ENCODE measurements around the gene C2orf68.

C2orf68 gene

DNA sequence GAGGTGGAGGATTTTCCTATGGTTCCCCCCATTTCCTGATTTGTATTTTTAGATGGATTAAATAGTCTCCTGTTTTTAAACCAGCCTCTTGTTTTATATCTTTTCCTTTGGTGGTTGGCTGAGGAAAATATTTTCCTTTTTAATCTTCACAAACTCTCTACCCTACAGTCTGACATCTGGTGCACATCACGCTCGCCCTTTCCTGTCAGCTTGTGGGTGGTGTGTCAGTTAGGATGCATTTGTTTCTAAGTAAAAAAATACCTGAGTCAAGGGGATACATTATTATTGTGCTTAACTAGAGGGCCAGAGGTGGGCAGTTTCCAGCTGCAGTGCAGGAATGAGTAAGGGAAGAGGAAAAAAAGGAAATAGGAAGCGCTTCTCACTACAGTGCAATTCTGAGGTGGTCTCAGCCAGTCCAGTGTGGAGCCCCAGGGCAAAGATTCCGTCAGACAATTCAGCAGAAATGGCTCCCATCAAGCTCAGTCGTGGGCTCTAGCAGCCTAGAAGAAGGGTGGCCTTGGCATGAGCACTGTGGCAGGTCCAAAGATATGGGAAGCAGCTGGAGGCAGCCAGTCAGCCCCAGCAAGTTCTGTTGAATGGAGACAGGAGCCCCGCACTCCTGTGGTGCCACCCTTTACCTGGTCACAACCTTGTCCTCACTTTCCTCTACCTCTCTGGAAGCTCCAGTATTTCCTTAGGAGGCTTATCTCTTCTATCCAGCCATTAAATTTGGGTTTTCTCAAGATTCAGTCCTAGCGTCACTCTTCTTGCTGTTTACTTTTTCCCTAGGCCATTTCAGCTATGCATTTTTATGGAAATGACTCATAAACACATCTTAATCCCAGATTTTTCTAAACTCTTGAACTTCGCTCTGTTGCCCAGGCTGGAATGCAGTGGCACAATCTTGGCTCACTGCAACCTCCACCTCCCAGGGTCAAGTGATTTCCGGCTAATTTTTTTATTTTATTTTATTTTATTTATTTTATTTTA lies 37.6 kb upstream of the C2orf68 start:
- ATAC-seq: peak; percentile 12; the same call in 2 of the 3 replicates
- TF ChIP-seq ARNTL (CRISPR knock-in tag; IDR thresholded peaks at IDR 0.05; ENCODE audit: borderline replicate concordance, low read depth) (no peak), SNAI2 (CRISPR knock-in tag; IDR thresholded peaks at IDR 0.05) (no peak), ZNF8 (CRISPR knock-in tag; IDR thresholded peaks at IDR 0.05) (no peak), ZFP3 (CRISPR knock-in tag; IDR thresholded peaks at IDR 0.05) (no peak), BACH2 (CRISPR knock-in tag; IDR thresholded peaks at IDR 0.05; ENCODE audit: borderline replicate concordance) (no peak), CSDC2 (CRISPR knock-in tag; IDR thresholded peaks at IDR 0.05) (no peak)
- TF ChIP-seq, protein P1, sequence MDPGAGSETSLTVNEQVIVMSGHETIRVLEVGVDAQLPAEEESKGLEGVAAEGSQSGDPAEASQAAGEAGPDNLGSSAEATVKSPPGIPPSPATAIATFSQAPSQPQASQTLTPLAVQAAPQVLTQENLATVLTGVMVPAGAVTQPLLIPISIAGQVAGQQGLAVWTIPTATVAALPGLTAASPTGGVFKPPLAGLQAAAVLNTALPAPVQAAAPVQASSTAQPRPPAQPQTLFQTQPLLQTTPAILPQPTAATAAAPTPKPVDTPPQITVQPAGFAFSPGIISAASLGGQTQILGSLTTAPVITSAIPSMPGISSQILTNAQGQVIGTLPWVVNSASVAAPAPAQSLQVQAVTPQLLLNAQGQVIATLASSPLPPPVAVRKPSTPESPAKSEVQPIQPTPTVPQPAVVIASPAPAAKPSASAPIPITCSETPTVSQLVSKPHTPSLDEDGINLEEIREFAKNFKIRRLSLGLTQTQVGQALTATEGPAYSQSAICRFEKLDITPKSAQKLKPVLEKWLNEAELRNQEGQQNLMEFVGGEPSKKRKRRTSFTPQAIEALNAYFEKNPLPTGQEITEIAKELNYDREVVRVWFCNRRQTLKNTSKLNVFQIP (CRISPR knock-in tag; IDR thresholded peaks at IDR 0.05; ENCODE audit: borderline replicate concordance, low read depth): no peak
- TF ChIP-seq, protein P2, sequence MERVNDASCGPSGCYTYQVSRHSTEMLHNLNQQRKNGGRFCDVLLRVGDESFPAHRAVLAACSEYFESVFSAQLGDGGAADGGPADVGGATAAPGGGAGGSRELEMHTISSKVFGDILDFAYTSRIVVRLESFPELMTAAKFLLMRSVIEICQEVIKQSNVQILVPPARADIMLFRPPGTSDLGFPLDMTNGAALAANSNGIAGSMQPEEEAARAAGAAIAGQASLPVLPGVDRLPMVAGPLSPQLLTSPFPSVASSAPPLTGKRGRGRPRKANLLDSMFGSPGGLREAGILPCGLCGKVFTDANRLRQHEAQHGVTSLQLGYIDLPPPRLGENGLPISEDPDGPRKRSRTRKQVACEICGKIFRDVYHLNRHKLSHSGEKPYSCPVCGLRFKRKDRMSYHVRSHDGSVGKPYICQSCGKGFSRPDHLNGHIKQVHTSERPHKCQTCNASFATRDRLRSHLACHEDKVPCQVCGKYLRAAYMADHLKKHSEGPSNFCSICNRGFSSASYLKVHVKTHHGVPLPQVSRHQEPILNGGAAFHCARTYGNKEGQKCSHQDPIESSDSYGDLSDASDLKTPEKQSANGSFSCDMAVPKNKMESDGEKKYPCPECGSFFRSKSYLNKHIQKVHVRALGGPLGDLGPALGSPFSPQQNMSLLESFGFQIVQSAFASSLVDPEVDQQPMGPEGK (CRISPR knock-in tag; IDR thresholded peaks at IDR 0.05; ENCODE audit: borderline replicate concordance): no peak
- TF ChIP-seq, protein P3, sequence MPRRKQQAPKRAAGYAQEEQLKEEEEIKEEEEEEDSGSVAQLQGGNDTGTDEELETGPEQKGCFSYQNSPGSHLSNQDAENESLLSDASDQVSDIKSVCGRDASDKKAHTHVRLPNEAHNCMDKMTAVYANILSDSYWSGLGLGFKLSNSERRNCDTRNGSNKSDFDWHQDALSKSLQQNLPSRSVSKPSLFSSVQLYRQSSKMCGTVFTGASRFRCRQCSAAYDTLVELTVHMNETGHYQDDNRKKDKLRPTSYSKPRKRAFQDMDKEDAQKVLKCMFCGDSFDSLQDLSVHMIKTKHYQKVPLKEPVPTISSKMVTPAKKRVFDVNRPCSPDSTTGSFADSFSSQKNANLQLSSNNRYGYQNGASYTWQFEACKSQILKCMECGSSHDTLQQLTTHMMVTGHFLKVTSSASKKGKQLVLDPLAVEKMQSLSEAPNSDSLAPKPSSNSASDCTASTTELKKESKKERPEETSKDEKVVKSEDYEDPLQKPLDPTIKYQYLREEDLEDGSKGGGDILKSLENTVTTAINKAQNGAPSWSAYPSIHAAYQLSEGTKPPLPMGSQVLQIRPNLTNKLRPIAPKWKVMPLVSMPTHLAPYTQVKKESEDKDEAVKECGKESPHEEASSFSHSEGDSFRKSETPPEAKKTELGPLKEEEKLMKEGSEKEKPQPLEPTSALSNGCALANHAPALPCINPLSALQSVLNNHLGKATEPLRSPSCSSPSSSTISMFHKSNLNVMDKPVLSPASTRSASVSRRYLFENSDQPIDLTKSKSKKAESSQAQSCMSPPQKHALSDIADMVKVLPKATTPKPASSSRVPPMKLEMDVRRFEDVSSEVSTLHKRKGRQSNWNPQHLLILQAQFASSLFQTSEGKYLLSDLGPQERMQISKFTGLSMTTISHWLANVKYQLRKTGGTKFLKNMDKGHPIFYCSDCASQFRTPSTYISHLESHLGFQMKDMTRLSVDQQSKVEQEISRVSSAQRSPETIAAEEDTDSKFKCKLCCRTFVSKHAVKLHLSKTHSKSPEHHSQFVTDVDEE (CRISPR knock-in tag; IDR thresholded peaks at IDR 0.05): no peak

DNA sequence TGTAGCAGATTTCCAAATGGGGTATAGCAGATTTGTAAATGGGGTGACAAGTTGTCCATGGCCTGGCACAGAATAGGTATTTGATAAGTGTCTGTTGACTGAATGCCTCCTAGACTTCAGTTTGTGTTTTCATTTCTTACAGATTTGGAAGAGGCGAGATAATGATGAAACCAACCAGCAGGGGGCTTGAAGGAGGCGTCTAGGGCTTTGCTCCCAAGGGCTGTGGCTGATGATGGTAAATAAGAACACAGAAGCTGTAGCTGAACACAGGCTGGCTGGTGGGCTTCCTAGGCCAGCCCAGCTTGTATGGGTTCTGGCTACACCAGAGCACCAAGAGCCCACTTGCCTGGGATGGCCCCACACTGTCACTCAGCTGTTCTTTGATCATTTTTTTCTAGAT lies 36.8 kb upstream of the C2orf68 start:
- peak; percentile 83 for ATAC-seq
- TF ChIP-seq BACH2 (CRISPR knock-in tag; IDR thresholded peaks at IDR 0.05; ENCODE audit: borderline replicate concordance) (no peak), ZNF565 (CRISPR knock-in tag; conservative IDR thresholded peaks at IDR 0.05; ENCODE audit: low read depth) (no peak), ZNF8 (CRISPR knock-in tag; IDR thresholded peaks at IDR 0.05) (no peak), ARNTL (CRISPR knock-in tag; IDR thresholded peaks at IDR 0.05; ENCODE audit: borderline replicate concordance, low read depth) (no peak), ESRRG (CRISPR knock-in tag; IDR thresholded peaks at IDR 0.05) (no peak), TOX (CRISPR knock-in tag; IDR thresholded peaks at IDR 0.05; ENCODE audit: borderline replicate concordance) (no peak)
- TF ChIP-seq, protein P2 (CRISPR knock-in tag; IDR thresholded peaks at IDR 0.05; ENCODE audit: borderline replicate concordance): no peak
- TF ChIP-seq, protein P4, sequence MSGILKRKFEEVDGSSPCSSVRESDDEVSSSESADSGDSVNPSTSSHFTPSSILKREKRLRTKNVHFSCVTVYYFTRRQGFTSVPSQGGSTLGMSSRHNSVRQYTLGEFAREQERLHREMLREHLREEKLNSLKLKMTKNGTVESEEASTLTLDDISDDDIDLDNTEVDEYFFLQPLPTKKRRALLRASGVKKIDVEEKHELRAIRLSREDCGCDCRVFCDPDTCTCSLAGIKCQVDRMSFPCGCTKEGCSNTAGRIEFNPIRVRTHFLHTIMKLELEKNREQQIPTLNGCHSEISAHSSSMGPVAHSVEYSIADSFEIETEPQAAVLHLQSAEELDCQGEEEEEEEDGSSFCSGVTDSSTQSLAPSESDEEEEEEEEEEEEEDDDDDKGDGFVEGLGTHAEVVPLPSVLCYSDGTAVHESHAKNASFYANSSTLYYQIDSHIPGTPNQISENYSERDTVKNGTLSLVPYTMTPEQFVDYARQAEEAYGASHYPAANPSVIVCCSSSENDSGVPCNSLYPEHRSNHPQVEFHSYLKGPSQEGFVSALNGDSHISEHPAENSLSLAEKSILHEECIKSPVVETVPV (CRISPR knock-in tag; IDR thresholded peaks at IDR 0.05): no peak

DNA sequence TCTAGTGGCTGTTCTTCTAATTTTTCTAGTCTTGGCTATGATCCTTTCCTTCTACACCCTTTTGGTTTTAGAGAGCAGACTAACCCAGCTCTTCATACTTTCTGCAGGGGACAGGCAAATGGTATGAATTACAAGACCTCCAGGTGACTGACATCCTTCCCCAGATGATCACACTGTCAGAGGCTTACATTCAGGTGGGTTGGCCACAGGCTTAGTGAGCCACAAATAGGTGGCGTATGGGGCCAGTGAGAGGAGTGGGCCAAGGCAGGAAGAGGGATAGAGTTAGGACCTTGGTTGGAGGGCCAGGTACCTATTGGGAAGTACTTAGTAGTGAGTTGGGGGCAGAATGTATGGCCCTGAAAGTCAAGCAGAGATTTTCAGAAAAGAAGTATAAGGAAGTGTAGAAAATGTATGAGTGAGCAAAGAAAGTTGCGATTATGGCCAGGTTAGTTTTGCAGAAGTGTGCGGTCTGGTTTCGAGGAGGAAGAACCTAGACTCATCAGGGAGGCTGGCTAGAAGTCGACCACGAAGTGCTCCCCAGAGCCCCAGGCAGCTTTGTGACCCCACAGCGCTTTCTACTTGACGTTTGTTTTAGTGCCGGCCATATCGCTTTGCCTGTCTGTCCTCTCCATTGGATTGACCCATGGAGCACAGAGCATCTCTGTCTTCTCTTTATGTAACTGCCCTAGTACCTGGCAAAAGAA lies 36.1 kb upstream of the C2orf68 start:
- ATAC-seq: no peak
- TF ChIP-seq ZNF8 (CRISPR knock-in tag; IDR thresholded peaks at IDR 0.05): no peak
- TF ChIP-seq ARNTL (CRISPR knock-in tag; IDR thresholded peaks at IDR 0.05; ENCODE audit: borderline replicate concordance, low read depth): no peak
- no peak for TF ChIP-seq TCF4 (CRISPR knock-in tag; IDR thresholded peaks at IDR 0.05; ENCODE audit: borderline replicate concordance)
- TF ChIP-seq, protein P2 (CRISPR knock-in tag; IDR thresholded peaks at IDR 0.05; ENCODE audit: borderline replicate concordance): no peak
- TF ChIP-seq, protein P5, sequence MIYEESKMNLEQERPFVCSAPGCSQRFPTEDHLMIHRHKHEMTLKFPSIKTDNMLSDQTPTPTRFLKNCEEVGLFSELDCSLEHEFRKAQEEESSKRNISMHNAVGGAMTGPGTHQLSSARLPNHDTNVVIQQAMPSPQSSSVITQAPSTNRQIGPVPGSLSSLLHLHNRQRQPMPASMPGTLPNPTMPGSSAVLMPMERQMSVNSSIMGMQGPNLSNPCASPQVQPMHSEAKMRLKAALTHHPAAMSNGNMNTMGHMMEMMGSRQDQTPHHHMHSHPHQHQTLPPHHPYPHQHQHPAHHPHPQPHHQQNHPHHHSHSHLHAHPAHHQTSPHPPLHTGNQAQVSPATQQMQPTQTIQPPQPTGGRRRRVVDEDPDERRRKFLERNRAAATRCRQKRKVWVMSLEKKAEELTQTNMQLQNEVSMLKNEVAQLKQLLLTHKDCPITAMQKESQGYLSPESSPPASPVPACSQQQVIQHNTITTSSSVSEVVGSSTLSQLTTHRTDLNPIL (CRISPR knock-in tag; IDR thresholded peaks at IDR 0.05; ENCODE audit: low read depth): no peak
- no peak for TF ChIP-seq PPARA (CRISPR knock-in tag; IDR thresholded peaks at IDR 0.05; ENCODE audit: borderline replicate concordance)
- TF ChIP-seq CSDC2 (CRISPR knock-in tag; IDR thresholded peaks at IDR 0.05): no peak
- TF ChIP-seq ZC3H10 (CRISPR knock-in tag; IDR thresholded peaks at IDR 0.05): no peak
- TF ChIP-seq ZFP3 (CRISPR knock-in tag; IDR thresholded peaks at IDR 0.05): no peak
- no peak for TF ChIP-seq SNAI2 (CRISPR knock-in tag; IDR thresholded peaks at IDR 0.05)

Measured in SK-N-SH treated with all-trans-retinoic acid at 6 μM for 48 hours (cell line).